PC-3 (cell line): Measurements from ENCODE around the gene ZBTB16.

Experiments
- EZH2phosphoT487 ChIP-seq: fragments of 300-600 bp; sonication (generic); IDR thresholded peaks from 2 replicates; pipeline ENCODE4 v1.6.1; 2018; ENCODE audit warnings: mild to moderate bottlenecking, antibody characterized with exemption, low read length, borderline replicate concordance
- TF ChIP-seq, protein P1 (sequence below): fragments of 300-600 bp; sonication (generic); conservative IDR thresholded peaks from 2 replicates; pipeline ENCODE4 v1.5.1; 2017; ENCODE audit warnings: antibody characterized with exemption, low read depth, mild to moderate bottlenecking, low read length

DNA sequence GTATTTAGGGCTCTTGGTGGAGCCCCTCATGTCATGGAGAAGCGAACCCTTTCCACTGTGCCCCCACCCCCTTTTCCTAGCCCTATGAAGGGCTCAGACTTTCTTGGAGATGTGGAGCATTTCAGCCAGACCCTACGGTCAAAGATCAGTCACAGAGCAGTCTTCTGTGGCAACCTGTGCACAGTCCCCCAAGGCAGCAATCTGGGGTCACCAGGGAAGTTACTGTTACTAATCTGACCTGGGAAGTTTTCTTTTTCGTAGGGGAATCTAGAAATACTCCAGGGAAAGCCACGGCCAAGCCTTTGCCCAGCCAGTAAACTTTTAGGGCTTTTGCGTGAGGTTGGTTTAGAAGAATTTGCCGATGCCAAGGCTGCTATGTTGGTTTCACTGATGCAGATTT, 50.6 kb downstream of the ZBTB16 start:
- TF ChIP-seq EZH2phosphoT487 = no peak
- TF ChIP-seq, protein P1, sequence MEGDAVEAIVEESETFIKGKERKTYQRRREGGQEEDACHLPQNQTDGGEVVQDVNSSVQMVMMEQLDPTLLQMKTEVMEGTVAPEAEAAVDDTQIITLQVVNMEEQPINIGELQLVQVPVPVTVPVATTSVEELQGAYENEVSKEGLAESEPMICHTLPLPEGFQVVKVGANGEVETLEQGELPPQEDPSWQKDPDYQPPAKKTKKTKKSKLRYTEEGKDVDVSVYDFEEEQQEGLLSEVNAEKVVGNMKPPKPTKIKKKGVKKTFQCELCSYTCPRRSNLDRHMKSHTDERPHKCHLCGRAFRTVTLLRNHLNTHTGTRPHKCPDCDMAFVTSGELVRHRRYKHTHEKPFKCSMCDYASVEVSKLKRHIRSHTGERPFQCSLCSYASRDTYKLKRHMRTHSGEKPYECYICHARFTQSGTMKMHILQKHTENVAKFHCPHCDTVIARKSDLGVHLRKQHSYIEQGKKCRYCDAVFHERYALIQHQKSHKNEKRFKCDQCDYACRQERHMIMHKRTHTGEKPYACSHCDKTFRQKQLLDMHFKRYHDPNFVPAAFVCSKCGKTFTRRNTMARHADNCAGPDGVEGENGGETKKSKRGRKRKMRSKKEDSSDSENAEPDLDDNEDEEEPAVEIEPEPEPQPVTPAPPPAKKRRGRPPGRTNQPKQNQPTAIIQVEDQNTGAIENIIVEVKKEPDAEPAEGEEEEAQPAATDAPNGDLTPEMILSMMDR = no peak
